Activated T-cell treated with anti-CD3 and anti-CD28 coated beads, Interleukin-2, amount 50 U/mL, for 48 hours (primary cell): ENCODE data around the gene SPDYE4.

Experiments used
- DNase-seq, 2 experiments: peaks; one replicate each; pipeline ENCODE4 v3.0.0-alpha.2; 2020

The SPDYE4 gene

GRCh38 chr17:8782176-8782575 is 23.8 kb upstream of the SPDYE4 start:
- no peak for DNase-seq

DNA sequence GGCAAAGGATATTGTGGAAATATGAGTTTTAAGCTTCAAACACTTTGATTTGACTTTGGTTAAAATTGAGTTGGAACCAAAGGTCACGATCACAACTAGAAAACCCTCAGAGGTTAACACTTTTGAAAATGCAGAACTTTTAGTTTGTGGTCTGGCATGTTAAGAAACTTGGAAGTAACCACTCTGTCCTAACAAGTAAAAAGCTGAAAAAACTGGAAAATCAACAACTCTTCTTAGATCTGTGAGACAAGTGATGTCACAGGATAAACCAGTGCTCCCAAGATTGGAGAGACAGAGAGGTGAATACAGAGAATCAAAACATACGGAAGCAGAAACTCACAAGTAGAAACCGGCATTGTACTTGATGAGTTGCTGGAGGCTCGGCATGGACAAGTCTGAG is 23.4 kb upstream of the SPDYE4 start:
- DNase-seq: no peak

DNA sequence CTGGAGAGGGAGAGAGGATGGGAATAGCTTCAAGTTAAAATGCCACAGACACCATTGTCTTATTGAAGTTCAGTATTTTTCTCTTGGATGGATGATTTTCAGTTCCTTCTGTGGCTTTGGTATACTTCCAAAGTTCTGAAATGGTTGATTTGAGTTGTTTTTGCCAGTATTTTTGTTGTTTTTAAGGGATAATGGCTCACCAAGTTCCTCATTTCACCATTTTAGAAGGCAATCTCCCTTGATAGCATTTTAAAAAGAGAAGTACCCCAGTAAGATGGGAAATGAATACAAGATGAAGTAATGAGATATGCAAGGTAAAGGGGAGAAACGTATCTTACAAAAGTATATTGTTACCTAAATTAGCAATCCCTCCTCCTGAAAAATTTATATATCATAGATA is 18.5 kb upstream of the SPDYE4 start:
- DNase-seq: no peak

- no peak for DNase-seq
These were observed 17.9 kb upstream of the SPDYE4 start for GRCh38 chr17:8776248-8776647.

- no peak for DNase-seq
These were observed 8.4 kb upstream of the SPDYE4 start for GRCh38 chr17:8766731-8767130.

- no peak for DNase-seq
These were observed 3.7 kb upstream of the SPDYE4 start for GRCh38 chr17:8762012-8762411.

DNA sequence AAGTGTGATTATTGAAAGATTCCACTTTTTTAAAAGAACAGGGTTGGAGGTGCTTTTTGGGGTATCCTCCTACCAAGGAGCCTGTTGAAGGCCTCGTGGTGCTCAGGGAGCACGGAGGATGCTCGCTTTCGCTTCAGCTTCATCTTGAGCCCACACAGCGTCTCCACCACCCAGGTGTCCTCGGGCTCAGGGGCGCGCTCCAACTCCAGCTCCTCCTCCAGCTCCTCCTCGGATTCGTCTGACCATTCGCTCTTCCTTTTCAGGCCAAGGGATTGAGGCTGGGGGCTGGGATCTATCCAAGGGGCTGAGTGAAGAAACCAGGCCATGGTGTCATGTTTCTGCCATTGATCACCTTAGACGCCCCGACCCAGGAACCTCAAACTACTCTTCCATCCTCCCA is 1.2 kb downstream of the SPDYE4 start:
- no peak for DNase-seq

GRCh38 chr17:8755590-8756255 is 2.6 kb downstream of the SPDYE4 start:
- DNase-seq: no peak

DNA sequence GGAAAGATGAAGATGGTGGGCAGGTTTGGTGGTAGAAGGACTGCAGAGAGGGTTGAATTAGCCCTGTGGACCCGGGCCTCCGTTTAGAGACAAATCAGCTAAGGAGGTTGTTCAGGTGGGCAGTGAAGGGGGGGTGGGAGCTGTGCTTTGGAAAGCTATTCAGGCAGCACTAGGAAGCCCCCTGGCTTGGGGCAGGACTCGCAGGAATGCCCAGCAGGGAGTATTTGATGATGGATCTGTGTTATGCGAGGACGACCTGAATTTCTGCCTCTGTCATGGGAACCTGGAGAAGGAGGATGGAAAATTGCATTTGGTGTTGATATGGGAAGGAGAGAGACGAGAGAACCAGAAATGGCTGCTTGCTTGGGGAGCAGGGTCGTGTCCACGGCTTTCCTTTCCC is 3.5 kb downstream of the SPDYE4 start:
- no peak for DNase-seq

GRCh38 chr17:8753976-8754440 is 4.3 kb downstream of the SPDYE4 start:
- DNase-seq: no peak

GRCh38 chr17:8753136-8753975 is 5.0 kb downstream of the SPDYE4 start:
- no peak for DNase-seq

GRCh38 chr17:8749616-8750015 is 8.7 kb downstream of the SPDYE4 start:
- DNase-seq: no peak

DNA sequence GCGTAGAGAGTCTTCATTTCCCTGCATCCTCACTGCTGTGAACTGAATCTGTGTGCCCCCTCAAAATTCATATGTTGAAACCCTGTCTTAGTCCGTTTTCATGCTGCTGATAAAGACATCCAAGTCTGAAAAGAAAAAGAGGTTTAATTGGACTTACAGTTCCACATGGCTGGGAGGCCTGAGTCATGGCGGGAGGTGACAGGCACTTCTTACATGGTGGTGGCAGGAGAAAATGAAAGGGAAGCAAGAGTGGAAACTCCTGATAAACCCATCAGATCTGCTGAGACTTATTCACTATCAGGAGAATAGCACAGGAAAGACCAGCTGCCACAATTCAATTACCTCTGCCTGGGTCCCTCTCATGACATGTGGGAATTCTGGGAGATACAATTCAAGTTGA is 10.6 kb downstream of the SPDYE4 start:
- DNase-seq: no peak

DNA sequence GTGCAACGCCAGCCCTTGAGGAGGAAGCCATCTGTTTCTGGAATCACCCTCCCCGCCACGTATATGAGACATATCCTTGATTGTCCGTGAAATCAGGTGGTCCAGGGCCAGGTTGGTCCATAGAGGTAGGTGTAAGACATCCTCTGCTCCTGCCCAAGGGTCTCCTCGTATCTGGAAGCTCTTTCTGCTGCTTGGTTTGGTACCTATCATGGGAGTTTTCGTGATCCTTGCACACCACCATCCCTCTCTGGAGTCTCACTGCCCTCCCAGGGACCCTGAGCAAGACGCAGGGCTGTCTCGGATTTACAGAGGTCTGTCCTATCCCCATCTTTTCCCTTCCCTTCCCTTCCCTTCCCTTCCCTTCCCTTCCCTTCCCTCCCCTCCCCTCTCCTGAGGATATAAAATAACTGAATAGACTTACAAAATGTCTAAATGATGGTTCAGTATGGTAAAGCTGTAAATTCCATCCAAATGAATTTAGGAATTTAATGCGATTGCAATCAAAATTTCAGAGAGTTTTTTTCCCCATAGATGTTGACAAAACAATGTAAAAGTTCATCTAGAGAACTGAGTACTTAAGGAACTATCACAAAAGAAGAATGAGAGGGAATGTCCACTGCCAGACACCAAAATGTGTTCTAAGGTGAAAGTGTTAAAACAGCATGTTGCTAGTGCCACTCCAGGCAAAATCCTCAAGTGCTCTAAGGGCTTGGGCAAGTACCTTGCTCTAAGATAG is 11.7 kb downstream of the SPDYE4 start:
- no peak for DNase-seq

DNA sequence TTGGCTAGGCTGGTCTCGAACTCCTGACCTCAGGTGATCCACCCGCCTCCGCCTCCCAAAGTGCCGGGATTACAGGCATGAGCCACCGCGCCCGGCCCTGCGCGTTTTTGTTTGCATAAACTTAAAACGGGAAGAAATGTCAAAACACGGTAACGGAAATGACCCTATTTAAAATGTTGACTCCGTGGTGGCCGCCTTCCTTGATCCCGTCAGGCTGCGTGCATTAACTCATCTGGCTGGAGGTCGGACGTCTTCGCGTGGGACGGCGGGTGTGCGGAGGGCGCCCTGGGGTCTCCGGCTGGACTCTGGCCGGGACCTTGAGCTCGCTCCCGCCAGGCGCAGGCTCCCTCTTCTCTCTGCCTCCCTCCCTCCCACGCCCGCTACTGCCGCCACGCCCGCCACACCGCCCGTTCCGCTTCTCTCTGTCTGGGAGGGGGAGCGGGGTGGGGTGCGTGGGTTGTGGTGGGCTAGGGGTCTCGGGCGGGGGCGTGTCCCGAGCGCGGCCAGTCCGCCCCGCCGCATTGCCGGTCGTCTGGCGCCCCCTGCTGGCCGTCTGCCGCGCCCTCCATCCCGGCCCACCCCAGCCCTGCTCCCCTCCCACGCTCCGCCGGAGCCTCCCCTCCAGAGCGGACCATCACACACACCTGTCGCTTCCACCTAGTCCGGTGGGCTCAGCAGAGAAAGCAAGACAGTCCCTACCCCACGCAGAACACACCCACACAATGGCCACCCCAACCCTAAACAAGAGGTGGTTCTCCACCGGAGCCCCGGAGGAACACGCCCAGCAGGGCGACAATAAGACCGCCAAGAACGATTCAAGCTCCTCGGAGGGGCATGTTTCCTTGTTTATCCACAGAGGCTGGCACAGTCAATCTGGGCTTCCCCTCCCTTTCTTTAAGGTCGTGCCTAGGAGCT is 12.5 kb downstream of the SPDYE4 start:
- DNase-seq: peak; percentile 85 to 88

GRCh38 chr17:8744086-8744785 is 14.1 kb downstream of the SPDYE4 start:
- DNase-seq: no peak

DNA sequence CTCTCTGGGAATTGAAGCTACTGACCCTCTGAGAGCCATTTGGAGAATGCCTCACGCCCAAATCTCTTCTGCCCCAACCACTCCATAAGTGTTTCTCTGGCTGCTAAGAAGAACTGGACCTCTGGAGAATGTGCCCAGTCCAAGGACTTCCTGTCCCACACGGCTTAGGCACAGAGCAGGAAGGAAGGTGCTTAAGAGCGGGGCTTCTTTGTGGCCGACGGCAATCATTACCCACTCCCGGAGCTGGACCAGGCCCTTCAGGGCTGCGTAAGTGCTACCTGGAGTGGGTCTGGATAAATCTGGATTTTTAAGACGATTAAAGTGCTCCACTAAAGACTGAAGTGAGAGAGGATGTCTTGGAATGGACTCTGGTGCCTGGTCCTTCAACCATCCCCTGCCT is 15.5 kb downstream of the SPDYE4 start:
- DNase-seq: no peak

GRCh38 chr17:8742274-8742673 is 16.1 kb downstream of the SPDYE4 start:
- DNase-seq: no peak

DNA sequence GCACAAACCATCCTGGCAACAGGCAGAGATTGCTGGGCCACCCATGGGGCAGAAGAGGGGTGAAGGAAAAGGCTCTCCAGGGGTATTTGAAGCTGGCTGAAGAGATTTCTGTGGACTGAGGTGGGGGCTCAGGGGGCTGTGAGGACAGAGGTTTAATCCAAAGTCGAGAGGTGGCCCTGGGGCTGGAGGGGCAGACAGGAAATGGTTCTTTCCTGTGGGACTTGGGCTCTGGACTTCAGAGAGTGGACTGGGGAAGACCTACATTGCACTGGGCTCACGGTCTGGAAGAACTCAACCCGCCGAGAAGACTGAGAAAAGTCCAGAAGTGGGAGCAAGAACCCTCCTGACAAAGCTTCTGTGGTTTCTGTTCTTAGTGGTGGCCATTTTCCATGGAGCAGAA is 16.6 kb downstream of the SPDYE4 start:
- DNase-seq: no peak

DNA sequence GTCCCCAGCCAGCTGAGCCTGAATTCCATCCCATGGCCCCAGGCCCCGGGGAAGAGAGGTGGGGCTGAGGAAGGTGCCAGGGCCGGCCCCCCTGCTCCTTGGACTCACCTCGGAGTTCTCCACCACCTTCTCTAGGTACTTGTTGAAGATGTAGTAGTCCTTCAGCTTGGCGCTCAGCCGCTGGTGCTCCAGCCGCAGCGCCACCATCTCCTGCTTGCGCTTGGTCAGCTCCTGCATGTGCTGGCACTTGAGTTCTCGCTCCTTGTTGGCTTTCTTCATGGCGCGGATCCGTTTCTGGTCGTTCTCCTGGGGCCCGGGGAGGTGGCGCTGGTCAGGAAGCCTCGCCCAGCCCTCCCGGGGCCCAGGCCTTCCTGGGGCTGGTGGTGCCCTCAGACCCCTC is 17.0 kb downstream of the SPDYE4 start:
- no peak for DNase-seq

GRCh38 chr17:8740486-8740885 is 17.9 kb downstream of the SPDYE4 start:
- DNase-seq: peak; percentile 50 to 60

DNA sequence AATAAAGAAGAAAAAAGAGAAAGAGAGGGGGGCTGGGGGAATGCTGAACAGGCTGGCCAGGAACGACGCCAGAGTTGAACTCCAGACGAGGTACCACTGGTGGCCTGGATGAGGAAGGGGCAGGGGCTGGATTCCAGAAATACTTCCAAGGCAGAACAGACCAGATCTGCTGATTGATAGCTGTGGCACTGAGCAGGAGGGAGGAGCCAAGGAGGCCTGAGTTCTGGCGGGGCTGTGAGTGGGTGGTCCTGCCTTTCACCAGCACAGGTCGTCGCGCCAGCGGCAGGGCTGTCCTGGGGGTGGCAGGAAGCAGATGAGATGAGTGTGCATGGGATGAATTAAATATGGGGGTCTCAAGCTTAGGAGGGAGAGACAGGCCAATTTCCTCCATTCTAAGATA is 19.2 kb downstream of the SPDYE4 start:
- DNase-seq: no peak
